ENCODE results near the gene SLC12A7.

DNA sequence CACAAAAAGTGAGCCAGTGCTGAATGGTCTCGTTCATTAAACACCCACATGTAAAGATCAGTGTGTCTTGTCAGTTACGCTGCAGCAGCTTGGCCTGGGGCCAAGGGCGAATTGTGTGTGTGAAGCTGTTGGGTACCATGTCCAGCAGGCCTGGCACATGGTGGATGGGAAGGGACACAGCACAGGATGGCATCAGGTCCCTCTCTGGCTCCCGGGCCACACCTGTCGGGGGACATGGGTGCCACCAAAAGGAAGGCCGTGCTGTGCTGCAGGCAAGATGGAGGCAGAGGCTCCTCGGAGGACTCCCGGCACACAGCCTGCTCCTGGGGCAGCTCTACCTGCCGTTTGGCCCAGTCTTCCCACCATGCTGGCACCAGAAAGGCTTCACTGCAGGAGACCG lies 71.3 kb downstream of the SLC12A7 start:
- TF ChIP-seq ZNF274 (IDR thresholded peaks at IDR 0.05; ENCODE audit: low read depth, low read length) (no peak), YY1 (IDR thresholded peaks at IDR 0.05; ENCODE audit: insufficient read depth, insufficient read length) (no peak), SUZ12 (IDR thresholded peaks at IDR 0.05; ENCODE audit: extremely low read depth, insufficient read depth, insufficient read length) (no peak)

Measured in NT2/D1 (cell line).